SK-MEL-5 (cell line): ENCODE results near the gene MST1R. TPM values are rescaled to one million over a fixed set of nuclear protein-coding genes. Genes with fewer than 3 reads are reported as not detected.

Experiments
- DNase-seq: peaks from one replicate; pipeline ENCODE4 v3.0.0-alpha.2; 2016; ENCODE audit warnings: low read depth, low spot score
- in situ Hi-C: cut with HindIII; loops from 2 replicates; pipeline ENCODE4 v1.10.0; 2016; ENCODE audit warnings: low sequenced_read_pairs, high pct_unique_total_duplicates, low pct_unique_long_range_greater_than_20kb
- total RNA-seq: library from RNA; depleted of rRNA; stranded (reverse); fragments of >200 nt; shearing (Covaris generic); gene quantifications from 2 replicates; pipeline ENCODE4 v1.2.3, GENCODE V29; 2014

Gene MST1R
- total RNA-seq, 1 experiment from 2014 or later: not detected

- in situ Hi-C loops: no loop called here
- DNase-seq: no peak
These were observed 7.9 kb downstream of the MST1R start for GRCh38 chr3:49895791-49896190.

GRCh38 chr3:49889296-49889695, 14.4 kb downstream of the MST1R start:
- in situ Hi-C loops: no loop called here
- no peak for DNase-seq

GRCh38 chr3:49886922-49887265, 16.8 kb downstream of the MST1R start:
- in situ Hi-C loops: no loop called here

GRCh38 chr3:49883998-49884397, 19.7 kb downstream of the MST1R start:
- in situ Hi-C loops: no loop called here
- DNase-seq: peak; percentile 30

More at GRCh38 chr3:49886922-49887265, 16.8 kb downstream of the MST1R start:
- no peak for DNase-seq

GRCh38 chr3:49882166-49882565, 21.5 kb downstream of the MST1R start:
- in situ Hi-C loops: no loop called here
- DNase-seq: no peak

GRCh38 chr3:49880581-49881315, 22.9 kb downstream of the MST1R start:
- in situ Hi-C loops: no loop called here
- DNase-seq: no peak

GRCh38 chr3:49879721-49880120, 24.0 kb downstream of the MST1R start:
- DNase-seq: no peak
- in situ Hi-C loops: no loop called here

- no peak for DNase-seq
- in situ Hi-C loops: no loop called here
These were observed 25.0 kb downstream of the MST1R start for GRCh38 chr3:49878686-49879085.

- in situ Hi-C loops: no loop called here
- DNase-seq: no peak
These were observed 26.0 kb downstream of the MST1R start for GRCh38 chr3:49877716-49878115.

- in situ Hi-C loops: no loop called here
- DNase-seq: no peak
These were observed 27.1 kb downstream of the MST1R start for GRCh38 chr3:49876567-49876966.

- in situ Hi-C loops: no loop called here
- no peak for DNase-seq
These were observed 30.1 kb downstream of the MST1R start for GRCh38 chr3:49873623-49874022.

GRCh38 chr3:49872801-49873281, 30.8 kb downstream of the MST1R start:
- no peak for DNase-seq
- in situ Hi-C loops: no loop called here

GRCh38 chr3:49871531-49872153, 32.0 kb downstream of the MST1R start:
- in situ Hi-C loops: no loop called here
- no peak for DNase-seq

- DNase-seq: no peak
- in situ Hi-C loops: no loop called here
These were observed 34.0 kb downstream of the MST1R start, which contains the start of gene CAMKV for GRCh38 chr3:49869525-49870126. Gene CAMKV, minus strand, starts transcription at chr3:49869906. Its CDS starts 7,518 bp downstream, at chr3:49862388.

- in situ Hi-C loops: no loop called here
These were observed 34.7 kb downstream of the MST1R start for GRCh38 chr3:49868862-49869466.

GRCh38 chr3:49867871-49868321, 35.8 kb downstream of the MST1R start:
- in situ Hi-C loops: no loop called here

More at GRCh38 chr3:49868862-49869466, 34.7 kb downstream of the MST1R start:
- DNase-seq: no peak

GRCh38 chr3:49867400-49867799, 36.3 kb downstream of the MST1R start:
- DNase-seq: no peak
- in situ Hi-C loops: no loop called here

More at GRCh38 chr3:49867871-49868321, 35.8 kb downstream of the MST1R start:
- no peak for DNase-seq

- in situ Hi-C loops: no loop called here
- no peak for DNase-seq
These were observed 38.4 kb downstream of the MST1R start for GRCh38 chr3:49865198-49865784.
